Measurements from ENCODE around the gene FLT3. TPM values are rescaled to one million over a fixed set of nuclear protein-coding genes. Genes with fewer than 3 reads are reported as not detected.
"Not testable (repeated sequence)": the region's sequence is repeated elsewhere in the genome, so short reads cannot be mapped to it uniquely, and the experiment has no call there.

The FLT3 gene
- total and polyA plus RNA-seq, 8 donors, result 0.18 to 3.5 (median 1.2) TPM; not detected in 3

GRCh38 chr13:28094306-28094705 lies 6.1 kb downstream of the FLT3 start:
- Histone ChIP-seq H3K4me3 (no peak overlapping the region), H3K4me1 (no peaks in the 10 kb centered on the region), H3K27ac (no peak overlapping the region), H3K36me3 (no peaks in the 10 kb centered on the region), H3K9me3 (peaks cover 0 to 3% (median 0%) of the 10 kb centered on the region in 4 donors), H3K27me3 (peaks cover under 1 to 57% (median 18%) of the 10 kb centered on the region in 3 donors)
- 48 to 68% (median 60%) methylated on average over 4 of the region's 4 CpGs for WGBS, 5 donors
- intact Hi-C loops (cut with DNase I; ENCODE audit: low total_unique reads), result no loop called here
- DNase-seq, result no peak
- no peak for TF ChIP-seq POLR2AphosphoS5 (IDR thresholded peaks at IDR 0.05)
- no peak for TF ChIP-seq CTCF (IDR thresholded peaks at IDR 0.05)
- no peak for TF ChIP-seq POLR2A (IDR thresholded peaks at IDR 0.05)
- TF ChIP-seq EP300 (IDR thresholded peaks at IDR 0.05), result no peak

GRCh38 chr13:28093881-28094280 lies 6.5 kb downstream of the FLT3 start:
- Histone ChIP-seq H3K4me1 (no peaks in the 10 kb centered on the region), H3K36me3 (no peaks in the 10 kb centered on the region), H3K27me3 (peaks cover 0 to 53% (median 13%) of the 10 kb centered on the region in 3 donors), H3K27ac (no peak overlapping the region), H3K9me3 (peaks cover 0 to 3% (median 0%) of the 10 kb centered on the region in 4 donors), H3K4me3 (no peak overlapping the region)
- intact Hi-C loops (cut with DNase I; ENCODE audit: low total_unique reads), result no loop called here
- 25 to 35% (median 31%) methylated on average over 5 of the region's 5 CpGs for WGBS, 5 donors
- TF ChIP-seq POLR2AphosphoS5 (IDR thresholded peaks at IDR 0.05), result no peak
- TF ChIP-seq EP300 (IDR thresholded peaks at IDR 0.05), result no peak
- no peak for TF ChIP-seq CTCF (IDR thresholded peaks at IDR 0.05)
- no peak for TF ChIP-seq POLR2A (IDR thresholded peaks at IDR 0.05)
- no peak for DNase-seq

- TF ChIP-seq EP300 (IDR thresholded peaks at IDR 0.05), result no peak
- intact Hi-C loops (cut with DNase I; ENCODE audit: low total_unique reads), result no loop called here
- Histone ChIP-seq H3K4me1 (no peaks in the 10 kb centered on the region), H3K4me3 (no peak overlapping the region), H3K27me3 (peaks cover 0 to 38% (median 10%) of the 10 kb centered on the region in 3 donors), H3K27ac (no peak overlapping the region), H3K9me3 (no peaks in the 10 kb centered on the region), H3K36me3 (no peaks in the 10 kb centered on the region)
- 52 to 69% (median 57%) methylated on average over 2 of the region's 2 CpGs for WGBS, 5 donors
- no peak for DNase-seq
Observed at GRCh38 chr13:28092431-28092830, 7.9 kb downstream of the FLT3 start.

GRCh38 chr13:28089065-28089464 lies 11.3 kb downstream of the FLT3 start:
- Histone ChIP-seq H3K4me3 (no peak overlapping the region), H3K27me3 (peaks cover 0 to 9% (median 4%) of the 10 kb centered on the region in 3 donors), H3K4me1 (no peaks in the 10 kb centered on the region), H3K9me3 (no peaks in the 10 kb centered on the region), H3K36me3 (no peaks in the 10 kb centered on the region), H3K27ac (no peak overlapping the region)
- 17 to 52% (median 31%) methylated on average over 1 of the region's 1 CpG for WGBS, 5 donors
- no peak for DNase-seq
- intact Hi-C loops (cut with DNase I; ENCODE audit: low total_unique reads), result no loop called here
- TF ChIP-seq POLR2A (IDR thresholded peaks at IDR 0.05), result no peak
- no peak for TF ChIP-seq CTCF (IDR thresholded peaks at IDR 0.05)
- TF ChIP-seq EP300 (IDR thresholded peaks at IDR 0.05), result no peak
- no peak for TF ChIP-seq POLR2AphosphoS5 (IDR thresholded peaks at IDR 0.05)

- 81 to 95% (median 92%) methylated on average over 2 of the region's 2 CpGs for WGBS, 5 donors
- H3K9me3 ChIP-seq; H3K27me3 ChIP-seq; intact Hi-C loops (cut with DNase I; ENCODE audit: low total_unique reads); H3K4me3 ChIP-seq; DNase-seq; H3K27ac ChIP-seq; H3K4me1 ChIP-seq; H3K36me3 ChIP-seq: not testable (repeated sequence)
Observed at GRCh38 chr13:28077820-28078219, 22.6 kb downstream of the FLT3 start.
